Adrenal gland (tissue), 12 donors: Measurements from ENCODE around the gene AFDN. TPM values are rescaled to one million over a fixed set of nuclear protein-coding genes. Genes with fewer than 3 reads are reported as not detected.

ENCODE experiments used
- DNase-seq, 7 donors: peaks; one replicate each; pipeline ENCODE4 v3.0.0-alpha.2; 2019 to 2020
- H3K27ac ChIP-seq, 5 donors: fragments of 200-600 bp; sonication (generic) in 4 of 5; 1 replicate in 3 of 5; 2 replicates in 2 of 5; pipeline versions ENCODE4 v1.5.1 to v1.8.0; 2016 to 2020; ENCODE audit warnings: mild to moderate bottlenecking in 1 of 5
- H3K27me3 ChIP-seq: fragments of 200-600 bp; 2 replicates; pipeline ENCODE4 v1.8.0; 2021
- H3K36me3 ChIP-seq, 2 donors: fragments of 200-600 bp; replicated peaks in 1 of 2; 1 replicate in 1 of 2; 2 replicates in 1 of 2; pipeline versions ENCODE4 v1.5.1 to v1.8.0; 2018 to 2022
- H3K4me1 ChIP-seq, 2 donors: fragments of 200-600 bp; replicated peaks in 1 of 2; 1 replicate in 1 of 2; 2 replicates in 1 of 2; pipeline versions ENCODE4 v1.5.1 to v1.8.0; 2018 to 2021
- H3K4me3 ChIP-seq, 4 donors: fragments of 200-600 bp; sonication (generic) in 3 of 4; one replicate each; pipeline ENCODE4 v1.5.1; 2016 to 2018
- H3K9me3 ChIP-seq, 3 donors: fragments of 200-600 bp; sonication (generic) in 1 of 3; replicated peaks in 1 of 3; 1 replicate in 2 of 3; 2 replicates in 1 of 3; pipeline versions ENCODE4 v1.5.1 to v1.8.0; 2016 to 2021
- CTCF ChIP-seq, 6 experiments: fragments of 450-650 bp in 4 of 6; fragments of 200-600 bp in 2 of 6; sonication (generic) in 1 of 6; IDR thresholded peaks; 1 replicate in 5 of 6; 2 replicates in 1 of 6; pipeline versions ENCODE4 v1.5.1 to v1.8.0; 2016 to 2021; ENCODE audit warnings: antibody characterized with exemption in 6 of 6, mild to moderate bottlenecking in 2 of 6, moderate library complexity in 1 of 6
- POLR2A ChIP-seq, 2 donors: fragments of 450-650 bp; IDR thresholded peaks; one replicate each; pipeline ENCODE4 v1.6.1; 2017; ENCODE audit warnings: antibody characterized with exemption in 2 of 2, mild to moderate bottlenecking in 2 of 2, moderate library complexity in 1 of 2
- WGBS, 4 donors: extraction: QIAGEN DNeasy Blood & Tissue Kit in 2 of 4; methylation state at CpG; one replicate each; pipeline versions ENCODE4 v1.1.5 to v1.1.7; 2013 to 2017; 5-methylcytosine and 5-hydroxymethylcytosine counted together
- intact Hi-C, 2 donors: fragments of 100-400 bp; cut with DNase I; formaldehyde crosslinking; loops; one replicate each; pipeline versions ENCODE4 v1.14.1 to v1.15.0; 2022 to 2023
- polyA plus RNA-seq, 3 donors: library from polyadenylated mRNA; stranded (reverse); fragments of 200-250 nt in 2 of 3; fragments of 350-450 nt in 1 of 3; fragmentation: Illumina TruSeq in 1 of 3; extraction: RNeasy Lipid Tissue Mini Kit (QIAGEN cat#74804) in 1 of 3; gene quantifications; one replicate each; pipeline ENCODE4 v1.2.3, GENCODE V29; 2013 to 2014
- total RNA-seq, 9 donors: library from RNA; depleted of rRNA in 4 of 9; stranded (reverse); fragments of >200 nt in 4 of 9; fragments of 120-200 nt in 1 of 9; fragmentation: NEBNext Ultra II Directional in 1 of 9; extraction: Animal tissue kit (Norgen Biotek cat#: 25700) in 1 of 9; gene quantifications; one replicate each; pipeline versions ENCODE4 v1.1.0 to v1.2.4, GENCODE V29; 2013 to 2023
- donor health status: healthy with polysubstance abuse.
- donor health status: Bipolar disorder and iron deficiency.
- donor health status: DM: yes; HTN: yes; CAD: no.
- donor health status: DM: no; HTN: no; CAD: no.
- donor health status: DM: no; HTN: no; CAD: no.
- donor health status: DM: yes; HTN: yes; CAD: no.

Gene AFDN
- total and polyA plus RNA-seq, 12 donors = 15.2 to 47.1 (median 39.3) TPM

GRCh38 chr6:167804281-167805013 is 22.3 kb upstream of the AFDN start:
- H3K4me1 ChIP-seq = no peaks in the 10 kb centered on the region
- H3K27me3 ChIP-seq = no peaks in the 10 kb centered on the region
- no peak overlapping the region for H3K27ac ChIP-seq
- WGBS, 4 donors = 84 to 92% (median 88%) methylated on average over 23 to 24 of the region's 24 CpGs
- intact Hi-C loops = no loop called here
- H3K36me3 ChIP-seq = no peaks in the 10 kb centered on the region
- TF ChIP-seq CTCF (IDR thresholded peaks at IDR 0.05) = no peak
- no peak for TF ChIP-seq POLR2A (IDR thresholded peaks at IDR 0.05)
- no peaks in the 10 kb centered on the region for H3K9me3 ChIP-seq
- DNase-seq = peak in 1 of 7 donors; percentile 28
- H3K4me3 ChIP-seq = no peak overlapping the region

- Histone ChIP-seq H3K9me3 (no peaks in the 10 kb centered on the region), H3K27me3 (no peaks in the 10 kb centered on the region), H3K4me1 (no peaks in the 10 kb centered on the region), H3K4me3 (no peak overlapping the region), H3K27ac (no peak overlapping the region), H3K36me3 (no peaks in the 10 kb centered on the region)
- intact Hi-C loops = no loop called here
- TF ChIP-seq POLR2A (IDR thresholded peaks at IDR 0.05) = no peak
- no peak for TF ChIP-seq CTCF (IDR thresholded peaks at IDR 0.05)
- 77 to 81% (median 78%) methylated on average over 8 of the region's 8 CpGs for WGBS, 4 donors
- DNase-seq = no peak
Observed at GRCh38 chr6:167805349-167806060, 21.2 kb upstream of the AFDN start.

- intact Hi-C loops = no loop called here
- Histone ChIP-seq H3K4me1 (no peaks in the 10 kb centered on the region), H3K9me3 (no peaks in the 10 kb centered on the region), H3K4me3 (no peak overlapping the region), H3K27me3 (no peaks in the 10 kb centered on the region), H3K36me3 (no peaks in the 10 kb centered on the region), H3K27ac (no peak overlapping the region)
- no peak for TF ChIP-seq CTCF (IDR thresholded peaks at IDR 0.05)
- no peak for TF ChIP-seq POLR2A (IDR thresholded peaks at IDR 0.05)
- WGBS, 4 donors = 61 to 70% (median 65%) methylated on average over 4 of the region's 4 CpGs
- no peak for DNase-seq
Observed at GRCh38 chr6:167806061-167806700, 20.5 kb upstream of the AFDN start.

- Histone ChIP-seq H3K27me3 (no peaks in the 10 kb centered on the region), H3K9me3 (no peaks in the 10 kb centered on the region), H3K36me3 (no peaks in the 10 kb centered on the region), H3K4me1 (no peaks in the 10 kb centered on the region), H3K4me3 (no peak overlapping the region), H3K27ac (no peak overlapping the region)
- intact Hi-C loops = no loop called here
- no peak for TF ChIP-seq CTCF (IDR thresholded peaks at IDR 0.05)
- no peak for TF ChIP-seq POLR2A (IDR thresholded peaks at IDR 0.05)
- no peak for DNase-seq
- WGBS, 4 donors = 80 to 92% (median 81%) methylated on average over 6 of the region's 6 CpGs
Observed at GRCh38 chr6:167807200-167807599, 19.5 kb upstream of the AFDN start.
